CD4-positive, alpha-beta T cell (primary cell): ENCODE data around the gene PDZRN3. TPM values are rescaled to one million over a fixed set of nuclear protein-coding genes. Genes with fewer than 3 reads are reported as not detected.

ENCODE experiments used
- ATAC-seq: fragments of 200-7000 bp; cut with Tn5 transposase; one replicate; pipeline ENCODE4 v1.10.0; 2022; ENCODE audit warnings: mild to moderate bottlenecking; ENCODE audit not compliant: poor library complexity
- CTCF ChIA-PET: fragments of 350-600 bp; sonication (Branson Sonifier 250); formaldehyde crosslinking; loops from one replicate; lab custom pipeline; 2021; ENCODE audit warnings: antibody characterized with exemption, inconsistent platforms; lab: Charles Lee
- POLR2A ChIA-PET: fragments of 350-600 bp; sonication (Branson Sonifier 250); formaldehyde crosslinking; loops from one replicate; lab custom pipeline; 2021; ENCODE audit warnings: antibody characterized with exemption, inconsistent platforms; lab: Charles Lee
- DNase-seq, 14 experiments: peaks; one replicate each; pipeline ENCODE4 v3.0.0-alpha.2; 2013 to 2020; ENCODE audit warnings: mixed read lengths in 2 of 14
- H3K27ac ChIP-seq, 2 donors: one replicate each; pipeline versions ENCODE4 v1.5.1 to v1.7.0; 2013; ENCODE audit warnings: low read length in 2 of 2, low read depth in 1 of 2, mild to moderate bottlenecking in 1 of 2
- H3K27me3 ChIP-seq, 2 experiments: 1 replicate in 1 of 2; 2 replicates in 1 of 2; pipeline versions ENCODE4 v1.6.1 to v1.7.0; 2013; ENCODE audit warnings: low read length in 2 of 2, control low read depth in 1 of 2, mild to moderate bottlenecking in 1 of 2, moderate library complexity in 1 of 2; ENCODE audit not compliant: insufficient read depth in 2 of 2, control insufficient read depth in 1 of 2
- H3K36me3 ChIP-seq: one replicate; pipeline ENCODE4 v1.6.1; 2013; ENCODE audit warnings: low read length, control low read depth; ENCODE audit not compliant: insufficient read depth
- H3K4me1 ChIP-seq: one replicate; pipeline ENCODE4 v1.6.1; 2013; ENCODE audit warnings: low read length, control low read depth; ENCODE audit not compliant: insufficient read depth
- H3K4me3 ChIP-seq: one replicate; pipeline ENCODE4 v1.5.1; 2013; ENCODE audit warnings: mild to moderate bottlenecking, low read length, moderate library complexity
- H3K9me3 ChIP-seq, 2 experiments: 1 replicate in 1 of 2; 2 replicates in 1 of 2; pipeline versions ENCODE4 v1.6.1 to v1.7.0; 2013; ENCODE audit warnings: low read length in 2 of 2, mild to moderate bottlenecking in 2 of 2, control low read depth in 1 of 2, moderate library complexity in 1 of 2; ENCODE audit not compliant: control insufficient read depth in 1 of 2, insufficient read depth in 1 of 2
- H3K27ac Mint-ChIP-seq: one replicate; pipeline ENCODE4 v1.8.0; 2020; ENCODE audit warnings: mixed read lengths
- H3K27me3 Mint-ChIP-seq: one replicate; pipeline ENCODE4 v1.8.0; 2021; ENCODE audit warnings: mixed read lengths
- H3K36me3 Mint-ChIP-seq: one replicate; pipeline ENCODE4 v1.8.0; 2021; ENCODE audit warnings: low read depth, mixed read lengths
- H3K4me1 Mint-ChIP-seq: one replicate; pipeline ENCODE4 v1.8.0; 2021; ENCODE audit warnings: low read depth, mixed read lengths
- H3K4me3 Mint-ChIP-seq: one replicate; pipeline ENCODE4 v1.8.0; 2020; ENCODE audit warnings: mild to moderate bottlenecking, mixed read lengths
- H3K9me3 Mint-ChIP-seq: one replicate; pipeline ENCODE4 v1.8.0; 2020; ENCODE audit warnings: mixed read lengths
- intact Hi-C, 2 experiments: fragments of 100-400 bp; cut with DNase I in 1 of 2; cut with micrococcal nuclease in 1 of 2; formaldehyde crosslinking; loops; one replicate each; pipeline versions ENCODE4 v1.15.1 to v1.9.0; 2023 to 2025; cut with DNase I, micrococcal nuclease
- total RNA-seq, 174 experiments: library from RNA in 2 of 174; stranded (reverse) in 2 of 174; gene quantifications; one replicate each; pipeline ENCODE4 v1.2.3 and lab custom pipeline; 2021 to 2026
- TF ChIP-seq, protein P1 (sequence below): fragments of 200-600 bp; IDR thresholded peaks from one replicate; pipeline ENCODE4 v1.8.0; 2022; ENCODE audit warnings: antibody characterized with exemption, mild to moderate bottlenecking

Gene PDZRN3
- total RNA-seq, 2 experiments from 2014 or later = not detected

DNA sequence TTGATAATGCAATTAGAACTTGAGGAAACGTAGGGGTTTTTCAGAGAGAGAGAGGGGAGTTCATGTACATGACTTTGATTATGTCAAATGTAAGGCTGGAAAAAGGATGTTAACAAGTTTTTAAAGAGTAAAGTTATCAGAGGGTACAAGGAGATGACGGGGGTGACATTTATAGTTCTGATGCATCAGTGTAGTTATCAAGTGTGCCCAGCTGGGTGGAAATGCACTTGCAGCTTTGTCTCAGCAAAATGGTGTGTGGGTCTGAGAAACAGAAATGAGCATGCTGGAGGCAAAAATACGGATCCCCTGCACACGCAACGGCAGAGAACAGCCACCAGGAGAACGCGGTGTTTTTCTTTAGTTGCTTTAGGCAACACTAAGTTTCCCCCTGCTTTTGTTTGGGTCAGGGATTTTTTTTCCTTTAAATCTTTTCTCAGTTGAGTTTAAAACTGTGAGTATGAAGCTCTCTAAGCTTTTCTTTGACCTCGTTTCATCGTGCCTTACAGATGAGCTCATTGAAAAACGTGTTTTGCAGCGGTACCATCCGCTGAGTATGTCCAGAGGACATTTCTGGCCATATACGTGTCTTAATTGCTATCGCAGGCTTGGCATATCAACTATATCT, 205.4 kb downstream of the PDZRN3 start:
- Histone ChIP-seq H3K27me3 (no peaks in the 10 kb centered on the region), H3K36me3 (no peaks in the 10 kb centered on the region), H3K4me3 (no peak overlapping the region), H3K27ac (no peak overlapping the region), H3K4me1 (no peaks in the 10 kb centered on the region), H3K9me3 (peaks cover 0 to 4% of the 10 kb centered on the region in 2 experiments)
- Mint-ChIP-seq H3K36me3 (no peaks in the 10 kb centered on the region), H3K4me1 (no peaks in the 10 kb centered on the region), H3K4me3 (no peak overlapping the region), H3K27ac (no peak overlapping the region), H3K9me3 (no peaks in the 10 kb centered on the region), H3K27me3 (peaks cover 18% of the 10 kb centered on the region)
- ATAC-seq (no peak), DNase-seq (no peak)
- ChIA-PET CTCF (no interaction called here), POLR2A (no interaction called here)
- TF ChIP-seq, protein P1, sequence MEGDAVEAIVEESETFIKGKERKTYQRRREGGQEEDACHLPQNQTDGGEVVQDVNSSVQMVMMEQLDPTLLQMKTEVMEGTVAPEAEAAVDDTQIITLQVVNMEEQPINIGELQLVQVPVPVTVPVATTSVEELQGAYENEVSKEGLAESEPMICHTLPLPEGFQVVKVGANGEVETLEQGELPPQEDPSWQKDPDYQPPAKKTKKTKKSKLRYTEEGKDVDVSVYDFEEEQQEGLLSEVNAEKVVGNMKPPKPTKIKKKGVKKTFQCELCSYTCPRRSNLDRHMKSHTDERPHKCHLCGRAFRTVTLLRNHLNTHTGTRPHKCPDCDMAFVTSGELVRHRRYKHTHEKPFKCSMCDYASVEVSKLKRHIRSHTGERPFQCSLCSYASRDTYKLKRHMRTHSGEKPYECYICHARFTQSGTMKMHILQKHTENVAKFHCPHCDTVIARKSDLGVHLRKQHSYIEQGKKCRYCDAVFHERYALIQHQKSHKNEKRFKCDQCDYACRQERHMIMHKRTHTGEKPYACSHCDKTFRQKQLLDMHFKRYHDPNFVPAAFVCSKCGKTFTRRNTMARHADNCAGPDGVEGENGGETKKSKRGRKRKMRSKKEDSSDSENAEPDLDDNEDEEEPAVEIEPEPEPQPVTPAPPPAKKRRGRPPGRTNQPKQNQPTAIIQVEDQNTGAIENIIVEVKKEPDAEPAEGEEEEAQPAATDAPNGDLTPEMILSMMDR = no peak
- intact Hi-C loops = no loop called here

GRCh38 chr3:73418681-73419080, 206.1 kb downstream of the PDZRN3 start:
- H3K27ac ChIP-seq = no peak overlapping the region
- ChIA-PET POLR2A (no interaction called here), CTCF (no interaction called here)
- ATAC-seq (no peak), DNase-seq (no peak)
- no peaks in the 10 kb centered on the region for H3K36me3 ChIP-seq
- TF ChIP-seq, protein P1 = no peak
- intact Hi-C loops = no loop called here
- H3K9me3 ChIP-seq = peaks cover 0 to 4% of the 10 kb centered on the region in 2 experiments
- Mint-ChIP-seq H3K27me3 (peaks cover 22% of the 10 kb centered on the region), H3K9me3 (no peaks in the 10 kb centered on the region), H3K27ac (no peak overlapping the region), H3K4me3 (no peak overlapping the region), H3K36me3 (no peaks in the 10 kb centered on the region), H3K4me1 (no peaks in the 10 kb centered on the region)
- H3K4me1 ChIP-seq = no peaks in the 10 kb centered on the region
- no peak overlapping the region for H3K4me3 ChIP-seq
- no peaks in the 10 kb centered on the region for H3K27me3 ChIP-seq

GRCh38 chr3:73415118-73415517, 209.6 kb downstream of the PDZRN3 start:
- no peaks in the 10 kb centered on the region for H3K4me1 Mint-ChIP-seq
- no peaks in the 10 kb centered on the region for H3K4me1 ChIP-seq
- no peak overlapping the region for H3K27ac Mint-ChIP-seq
- ATAC-seq (no peak), DNase-seq (no peak)
- no peaks in the 10 kb centered on the region for H3K27me3 ChIP-seq
- H3K4me3 ChIP-seq = no peak overlapping the region
- ChIA-PET POLR2A (no interaction called here), CTCF (no interaction called here)
- H3K36me3 Mint-ChIP-seq = no peaks in the 10 kb centered on the region
- H3K9me3 Mint-ChIP-seq = no peaks in the 10 kb centered on the region
- TF ChIP-seq, protein P1 = no peak
- H3K4me3 Mint-ChIP-seq = no peak overlapping the region
- H3K9me3 ChIP-seq = no peaks in the 10 kb centered on the region
- H3K36me3 ChIP-seq = no peaks in the 10 kb centered on the region
- H3K27ac ChIP-seq = no peak overlapping the region
- peaks cover 29% of the 10 kb centered on the region for H3K27me3 Mint-ChIP-seq
- intact Hi-C loops = no loop called here
